ENCODE results near the gene CCDC117. TPM values are rescaled to one million over a fixed set of nuclear protein-coding genes. Genes with fewer than 3 reads are reported as not detected.

CCDC117 gene
- total RNA-seq, 6 experiments from 2014 or later = 15.3 to 24.4 (median 18.0) TPM

GRCh38 chr22:28791124-28791523 lies 18.6 kb downstream of the CCDC117 start:
- ATAC-seq (no peak), DNase-seq (no peak)
- H3K4me1 ChIP-seq = peaks cover 0 to 18% (median 0%) of the 10 kb centered on the region in 4 donors
- 97% methylated on average over 3 of the region's 5 CpGs for WGBS (ENCODE audit: insufficient coverage, low coverage, low lambda C conversion rate, missing lambda C conversion rate)
- no peaks in the 10 kb centered on the region for H3K9me3 ChIP-seq
- peaks cover 0 to 45% (median 23%) of the 10 kb centered on the region in 4 donors for H3K36me3 ChIP-seq
- TF ChIP-seq POLR2A (IDR thresholded peaks at IDR 0.05) (no peak), CTCF (IDR thresholded peaks at IDR 0.05) (no peak)
- H3K27me3 ChIP-seq = no peaks in the 10 kb centered on the region
- H3K27ac ChIP-seq = no peak overlapping the region
- intact Hi-C loops (cut with DNase I) = no loop called here
- no peak overlapping the region for H3K4me3 ChIP-seq

- intact Hi-C loops (cut with DNase I) = no loop called here
- no peak for TF ChIP-seq POLR2A (IDR thresholded peaks at IDR 0.05)
- TF ChIP-seq CTCF (IDR thresholded peaks at IDR 0.05) = no peak
- H3K4me3 ChIP-seq = no peak overlapping the region
- H3K4me1 ChIP-seq = peaks cover 0 to 27% (median 1%) of the 10 kb centered on the region in 4 donors
- H3K9me3 ChIP-seq = no peaks in the 10 kb centered on the region
- WGBS (ENCODE audit: insufficient coverage, low coverage, low lambda C conversion rate, missing lambda C conversion rate) = 48% methylated on average over 3 of the region's 3 CpGs
- ATAC-seq (peak in 1 of 4 donors; percentile 3), DNase-seq (no peak)
- no peaks in the 10 kb centered on the region for H3K27me3 ChIP-seq
- H3K36me3 ChIP-seq = peaks cover 7 to 45% (median 25%) of the 10 kb centered on the region in 4 donors
- H3K27ac ChIP-seq = no peak overlapping the region
These were observed 19.5 kb downstream of the CCDC117 start for GRCh38 chr22:28791841-28792490.

DNA sequence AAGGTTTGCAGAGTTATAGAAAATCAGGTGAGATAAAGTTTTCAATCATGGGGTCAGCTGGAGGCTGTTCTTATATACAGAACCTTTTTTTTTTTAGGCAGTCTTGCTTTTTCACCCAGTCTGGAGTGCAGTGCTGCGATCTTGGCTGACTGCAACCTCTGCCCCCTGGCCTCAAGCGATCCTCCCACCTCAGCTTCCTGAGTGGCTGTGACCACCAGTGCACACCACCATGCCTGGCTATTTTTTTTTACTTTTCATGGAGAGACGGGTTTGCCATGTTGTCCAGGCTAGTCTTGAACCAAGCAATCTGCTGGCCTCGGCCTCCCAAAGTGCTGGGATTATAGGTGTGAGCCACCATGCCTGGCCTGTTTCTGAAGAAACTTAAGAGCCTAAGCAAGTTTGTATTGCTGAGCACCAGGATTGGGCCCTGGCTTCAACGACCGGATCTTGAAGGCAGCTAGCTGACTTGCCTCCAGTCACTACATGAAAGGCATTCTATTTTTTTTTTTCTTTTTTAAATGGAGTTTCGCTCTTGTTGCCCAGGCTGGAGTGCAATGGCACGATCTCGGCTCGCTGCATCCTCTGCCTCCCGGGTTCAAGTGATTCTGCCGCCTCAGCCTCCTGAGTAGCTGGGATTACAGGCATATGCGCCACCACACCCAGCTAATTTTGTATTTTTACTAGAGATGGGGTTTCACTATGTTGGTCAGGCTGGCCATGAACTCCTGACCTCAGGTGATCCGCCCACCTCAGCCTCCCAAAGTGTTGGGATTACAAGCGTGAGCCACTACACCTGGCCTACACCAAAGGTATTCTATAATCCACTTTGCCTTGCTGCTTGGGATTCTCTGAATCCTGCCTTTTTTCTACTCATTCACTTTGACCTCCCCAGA lies 20.2 kb downstream of the CCDC117 start:
- 35% methylated on average over 9 of the region's 15 CpGs for WGBS (ENCODE audit: insufficient coverage, low coverage, low lambda C conversion rate, missing lambda C conversion rate)
- Histone ChIP-seq H3K27me3 (no peaks in the 10 kb centered on the region), H3K36me3 (peaks cover 7 to 46% (median 27%) of the 10 kb centered on the region in 4 donors), H3K4me3 (no peak overlapping the region), H3K4me1 (peaks cover 0 to 34% (median 4%) of the 10 kb centered on the region in 4 donors), H3K9me3 (no peaks in the 10 kb centered on the region), H3K27ac (no peak overlapping the region)
- ATAC-seq = peak in 3 of 4 donors; percentile 10 to 46 (median 12)
- no peak for DNase-seq
- TF ChIP-seq CTCF (IDR thresholded peaks at IDR 0.05) = no peak
- no peak for TF ChIP-seq POLR2A (IDR thresholded peaks at IDR 0.05)
- intact Hi-C loops (cut with DNase I) = no loop called here

- Histone ChIP-seq H3K9me3 (no peaks in the 10 kb centered on the region), H3K27ac (no peak overlapping the region), H3K4me1 (peaks cover 0 to 39% (median 4%) of the 10 kb centered on the region in 4 donors), H3K4me3 (no peak overlapping the region), H3K36me3 (peaks cover 11 to 52% (median 34%) of the 10 kb centered on the region in 4 donors), H3K27me3 (no peaks in the 10 kb centered on the region)
- TF ChIP-seq POLR2A (IDR thresholded peaks at IDR 0.05) (peak; percentile 62), CTCF (IDR thresholded peaks at IDR 0.05) (no peak)
- ATAC-seq (peak in 2 of 4 donors; percentile 3 to 4), DNase-seq (no peak)
- intact Hi-C loops (cut with DNase I) = no loop called here
- 53% methylated on average over 4 of the region's 4 CpGs for WGBS (ENCODE audit: insufficient coverage, low coverage, low lambda C conversion rate, missing lambda C conversion rate)
These were observed 21.6 kb downstream of the CCDC117 start for GRCh38 chr22:28793976-28794584.

All from right lobe of liver (tissue), 6 donors.